ENCODE measurements around the gene SELENOO. TPM values are rescaled to one million over a fixed set of nuclear protein-coding genes. Genes with fewer than 3 reads are reported as not detected.
A peak's percentile ranks its signal among the peaks of the same experiment; 100 is the strongest.

The SELENOO gene
- total RNA-seq, 1 donor from 2014 or later, result 24.5 TPM

GRCh38 chr22:50247748-50248147, 46.9 kb downstream of the SELENOO start:
- H3K27ac Mint-ChIP-seq (ENCODE audit: unreplicated experiment), result no peak overlapping the region
- TF ChIP-seq CTCF (conservative IDR thresholded peaks at IDR 0.05), result no peak
- peak overlapping the region; percentile 83 for H3K4me3 Mint-ChIP-seq
- H3K9me3 Mint-ChIP-seq, result no peaks in the 10 kb centered on the region
- H3K4me1 Mint-ChIP-seq, result peaks cover 28% of the 10 kb centered on the region
- DNase-seq (ENCODE audit: low read depth, low spot score), result no peak
- peaks cover 2% of the 10 kb centered on the region for H3K27me3 Mint-ChIP-seq (ENCODE audit: low read depth)
- H3K36me3 Mint-ChIP-seq (ENCODE audit: low read depth), result peaks cover 2% of the 10 kb centered on the region

- Mint-ChIP-seq H3K36me3 (ENCODE audit: low read depth) (peaks cover 2% of the 10 kb centered on the region), H3K4me3 (peak overlapping the region; percentile 83), H3K27me3 (ENCODE audit: low read depth) (peaks cover 2% of the 10 kb centered on the region), H3K9me3 (no peaks in the 10 kb centered on the region), H3K27ac (ENCODE audit: unreplicated experiment) (no peak overlapping the region), H3K4me1 (peaks cover 24% of the 10 kb centered on the region)
- DNase-seq (ENCODE audit: low read depth, low spot score), result no peak
- TF ChIP-seq CTCF (conservative IDR thresholded peaks at IDR 0.05), result no peak
Measured at GRCh38 chr22:50248196-50249081, 47.6 kb downstream of the SELENOO start.

GRCh38 chr22:50249341-50250248, 48.8 kb downstream of the SELENOO start:
- Mint-ChIP-seq H3K27me3 (ENCODE audit: low read depth) (peaks cover 2% of the 10 kb centered on the region), H3K36me3 (ENCODE audit: low read depth) (peaks cover 2% of the 10 kb centered on the region), H3K4me1 (peaks cover 14% of the 10 kb centered on the region), H3K9me3 (no peaks in the 10 kb centered on the region), H3K4me3 (peak overlapping the region; percentile 83), H3K27ac (ENCODE audit: unreplicated experiment) (no peak overlapping the region)
- DNase-seq (ENCODE audit: low read depth, low spot score), result no peak
- no peak for TF ChIP-seq CTCF (conservative IDR thresholded peaks at IDR 0.05)

GRCh38 chr22:50250249-50250554, 49.4 kb downstream of the SELENOO start:
- peaks cover 10% of the 10 kb centered on the region for H3K4me1 Mint-ChIP-seq
- DNase-seq (ENCODE audit: low read depth, low spot score), result no peak
- H3K27ac Mint-ChIP-seq (ENCODE audit: unreplicated experiment), result no peak overlapping the region
- TF ChIP-seq CTCF (conservative IDR thresholded peaks at IDR 0.05), result no peak
- no peaks in the 10 kb centered on the region for H3K9me3 Mint-ChIP-seq
- H3K4me3 Mint-ChIP-seq, result peak overlapping the region; percentile 83
- no peaks in the 10 kb centered on the region for H3K27me3 Mint-ChIP-seq (ENCODE audit: low read depth)
- no peaks in the 10 kb centered on the region for H3K36me3 Mint-ChIP-seq (ENCODE audit: low read depth)

GRCh38 chr22:50250555-50251476, 50.0 kb downstream of the SELENOO start, which contains the start of gene HDAC10:
Gene HDAC10 (minus strand): TSS chr22:50251265. CDS start chr22:50251032, 233 bp downstream.
- H3K27me3 Mint-ChIP-seq (ENCODE audit: low read depth), result no peaks in the 10 kb centered on the region
- H3K4me3 Mint-ChIP-seq, result peak within 1 kb of the TSS; percentile 83
- no peaks in the 10 kb centered on the region for H3K36me3 Mint-ChIP-seq (ENCODE audit: low read depth)
- peaks cover 10% of the 10 kb centered on the region for H3K4me1 Mint-ChIP-seq
- H3K9me3 Mint-ChIP-seq, result no peaks in the 10 kb centered on the region
- H3K27ac Mint-ChIP-seq (ENCODE audit: unreplicated experiment), result no peak within 1 kb of the TSS
- no peak for TF ChIP-seq CTCF (conservative IDR thresholded peaks at IDR 0.05)
- DNase-seq (ENCODE audit: low read depth, low spot score), result peak; percentile 65
